Measurements from ENCODE around the gene CNPPD1. TPM values are rescaled to one million over a fixed set of nuclear protein-coding genes. Genes with fewer than 3 reads are reported as not detected.

Gene CNPPD1
- total and polyA plus RNA-seq, 2 of the 8 experiments (the other 6 are each of a cell fraction or from before 2014, with no cell fraction given), result 32.9 to 35.9 TPM

GRCh38 chr2:219175928-219176817 is 552 bp downstream of the CNPPD1 start:
- peak overlapping the region; percentile 78 to 96 (median 92) for H3K4me3 ChIP-seq (ENCODE audit: extremely low read depth in 1 of 4, insufficient read depth in 2 of 4, low read depth in 3 of 4, low read length in 4 of 4)
- H4K20me1 ChIP-seq (replicated peaks in 1 of 2; ENCODE audit: control insufficient read depth in 1 of 2, insufficient read depth in 2 of 2, low read length in 2 of 2), result peaks cover 0 to 3% of the 10 kb centered on the region in 2 experiments
- H4K5ac ChIP-seq (ENCODE audit: insufficient read length, low read depth, low read length), result peak overlapping the region; percentile 88
- H4K8ac ChIP-seq (ENCODE audit: extremely low read depth, insufficient read depth, low read length), result no peak overlapping the region
- ChIA-PET CTCF (ENCODE audit: partially characterized antibody) (interaction anchor here (0.6 to 8.3 kb wide), 21 partner anchors 10 to 480 kb away, joined by 3 to 71 read pairs (median 4); partner anchors contain the start of genes DNAJB2, NHEJ1 and ZFAND2B), POLR2A (ENCODE audit: partially characterized antibody) (interaction anchor here (0.6 to 3.0 kb wide), 14 partner anchors 12 to 119 kb away, joined by 3 to 21 read pairs (median 4); partner anchors contain the start of genes ABCB6, ANKZF1, ATG9A and DNAJB2)
- H2BK5ac ChIP-seq (ENCODE audit: low read depth, low read length), result peak overlapping the region; percentile 89; the same call in 1 of the 2 replicates
- 0 out of 2 replicates have a peak overlapping the region, but pooled peaks have one; percentile 2 for H2AFZ ChIP-seq (ENCODE audit: low read length)
- H3K27me3 ChIP-seq (replicated peaks in 1 of 4; ENCODE audit: control insufficient read depth in 3 of 4, extremely low read depth in 1 of 4, insufficient read depth in 3 of 4, low read length in 3 of 4), result no peaks in the 10 kb centered on the region
- no peak overlapping the region for H2BK12ac ChIP-seq (ENCODE audit: low read depth, low read length)
- H2BK20ac ChIP-seq (ENCODE audit: low read length), result no peak overlapping the region
- peak overlapping the region; percentile 40 for H4K91ac ChIP-seq (replicated peaks; ENCODE audit: insufficient read length, low read length)
- H3K9ac ChIP-seq (replicated peaks in 1 of 4; ENCODE audit: extremely low read depth in 1 of 4, low read depth in 3 of 4, low read length in 3 of 4), result peak overlapping the region in 3 of 4 experiments; percentile 22 to 62 (median 23); a peak in 4 of 7 replicates
- no peak overlapping the region for H3K23ac ChIP-seq (ENCODE audit: insufficient read length)
- no peaks in the 10 kb centered on the region for H3K9me3 ChIP-seq (ENCODE audit: insufficient read depth in 2 of 2, low read depth in 1 of 2, low read length in 1 of 2)
- peaks cover 0 to 8% of the 10 kb centered on the region in 2 experiments; a peak in 1 of 4 replicates for H3K79me2 ChIP-seq (ENCODE audit: control insufficient read depth in 1 of 2, insufficient read depth in 2 of 2, low read length in 2 of 2)
- H2BK120ac ChIP-seq (replicated peaks; ENCODE audit: low read depth, low read length), result no peak overlapping the region
- H3K36me3 ChIP-seq (ENCODE audit: control insufficient read depth in 2 of 4, insufficient read depth in 4 of 4, low read length in 3 of 4), result peaks cover 2 to 14% (median 9%) of the 10 kb centered on the region in 4 experiments; a peak in 5 of 8 replicates
- 12% methylated on average over 21 of the region's 45 CpGs; no CpG with 5 or more reads in 1 of the 2 experiments for WGBS, 2 experiments (ENCODE audit: extremely low coverage in 1 of 2, insufficient coverage in 1 of 2, insufficient read length in 1 of 2, insufficient replicate concordance in 2 of 2, low coverage in 1 of 2, low lambda C conversion rate in 2 of 2, missing lambda C conversion rate in 1 of 2)
- H2AK5ac ChIP-seq (ENCODE audit: low read depth, low read length), result no peak overlapping the region
- DNase-seq (ENCODE audit: low read depth in 1 of 2, low spot score in 2 of 2), result no peak
- no peak overlapping the region for H3K4ac ChIP-seq (replicated peaks; ENCODE audit: insufficient read length, low read depth, low read length)
- no peak for FAIRE-seq
- peak overlapping the region; percentile 82 to 89 for H3K4me2 ChIP-seq (ENCODE audit: insufficient read depth in 1 of 2, low read depth in 2 of 2, low read length in 2 of 2)
- no peak overlapping the region for H3K14ac ChIP-seq (ENCODE audit: insufficient read length)
- H2BK15ac ChIP-seq (ENCODE audit: low read length), result no peak overlapping the region
- peak overlapping the region; percentile 25 for H3K18ac ChIP-seq (ENCODE audit: extremely low read depth, low read length)
- H3K4me1 ChIP-seq (replicated peaks in 1 of 4; ENCODE audit: control insufficient read depth in 3 of 4, insufficient read depth in 4 of 4, low read length in 3 of 4), result peaks cover 0 to 13% (median 6%) of the 10 kb centered on the region in 4 experiments; a peak in 6 of 7 replicates
- no peak overlapping the region for H3K27ac ChIP-seq (ENCODE audit: low read depth, low read length)
- peaks cover 6% of the 10 kb centered on the region for H3K79me1 ChIP-seq (ENCODE audit: low read depth, low read length)
- peaks cover 11% of the 10 kb centered on the region; the same call in 1 of the 2 replicates for H3K23me2 ChIP-seq (ENCODE audit: low read depth, low read length)
- no peak overlapping the region for H3K56ac ChIP-seq (replicated peaks; ENCODE audit: insufficient read length, low read depth, low read length)
- TF ChIP-seq RXRA (IDR thresholded peaks at IDR 0.05; ENCODE audit: insufficient read depth, low read depth, low read length) (no peak), CEBPB (IDR thresholded peaks at IDR 0.05; ENCODE audit: low read depth, low read length) (no peak), SAP30 (IDR thresholded peaks at IDR 0.05; ENCODE audit: insufficient read depth, insufficient replicate concordance, low read length) (peak; percentile 75), HDAC6 (IDR thresholded peaks at IDR 0.05; ENCODE audit: low read depth, low read length) (no peak), TAF1 (IDR thresholded peaks at IDR 0.05; ENCODE audit: low read depth, low read length) (0 out of 2 replicates have a peak, but pooled peaks have one; percentile 1), POLR2A (IDR thresholded peaks at IDR 0.05; ENCODE audit: control extremely low read depth in 1 of 2, low read depth in 2 of 2, low read length in 2 of 2) (no peak), MAX (IDR thresholded peaks at IDR 0.05) (no peak), YY1 (IDR thresholded peaks at IDR 0.05; ENCODE audit: low read depth, low read length) (0 out of 2 replicates have a peak, but pooled peaks have one; percentile 5), NANOG (IDR thresholded peaks at IDR 0.05; ENCODE audit: insufficient read depth, low read depth, low read length, poor library complexity, severe bottlenecking) (no peak), SIN3A (conservative IDR thresholded peaks at IDR 0.05 in 1 of 2, IDR thresholded peaks at IDR 0.05 in 1 of 2; ENCODE audit: low read depth in 1 of 2, low read length in 2 of 2) (peak in 1 of 2 experiments; percentile 29; a peak in 1 of 4 replicates)

Data from H1 (cell line).